Stimulated activated naive CD8-positive, alpha-beta T cell treated with anti-CD3 and anti-CD28 coated beads, Interleukin-15, amount 100 ng/mL, for 72 hours (primary cell): ENCODE results near the gene ZNF100.
A peak's percentile ranks its signal among the peaks of the same experiment; 100 is the strongest.
"Not testable (repeated sequence)": the region's sequence is repeated elsewhere in the genome, so short reads cannot be mapped to it uniquely, and the experiment has no call there.

ENCODE experiments used
- ATAC-seq: fragments of 150-1000 bp; cut with Tn5 transposase; 2 replicates; pipeline ENCODE4 v1.10.0; 2021; ENCODE audit warnings: mild to moderate bottlenecking, moderate library complexity
- DNase-seq, 2 donors: peaks; one replicate each; pipeline ENCODE4 v3.0.0; 2021 to 2022
- H3K27ac Mint-ChIP-seq, 2 donors: one replicate each; pipeline ENCODE4 v1.8.0; 2022; ENCODE audit warnings: mild to moderate bottlenecking in 2 of 2, mixed read lengths in 2 of 2, moderate library complexity in 2 of 2
- H3K27me3 Mint-ChIP-seq: one replicate; pipeline ENCODE4 v1.8.0; 2022; ENCODE audit warnings: mixed read lengths
- H3K4me1 Mint-ChIP-seq: one replicate; pipeline ENCODE4 v1.8.0; 2022; ENCODE audit warnings: mild to moderate bottlenecking, mixed read lengths
- H3K4me3 Mint-ChIP-seq, 2 donors: one replicate each; pipeline ENCODE4 v1.8.0; 2022; ENCODE audit warnings: mild to moderate bottlenecking in 2 of 2, mixed read lengths in 2 of 2, moderate library complexity in 1 of 2
- H3K9me3 Mint-ChIP-seq, 2 donors: one replicate each; pipeline ENCODE4 v1.8.0; 2022; ENCODE audit warnings: mixed read lengths in 2 of 2

ZNF100 gene

DNA sequence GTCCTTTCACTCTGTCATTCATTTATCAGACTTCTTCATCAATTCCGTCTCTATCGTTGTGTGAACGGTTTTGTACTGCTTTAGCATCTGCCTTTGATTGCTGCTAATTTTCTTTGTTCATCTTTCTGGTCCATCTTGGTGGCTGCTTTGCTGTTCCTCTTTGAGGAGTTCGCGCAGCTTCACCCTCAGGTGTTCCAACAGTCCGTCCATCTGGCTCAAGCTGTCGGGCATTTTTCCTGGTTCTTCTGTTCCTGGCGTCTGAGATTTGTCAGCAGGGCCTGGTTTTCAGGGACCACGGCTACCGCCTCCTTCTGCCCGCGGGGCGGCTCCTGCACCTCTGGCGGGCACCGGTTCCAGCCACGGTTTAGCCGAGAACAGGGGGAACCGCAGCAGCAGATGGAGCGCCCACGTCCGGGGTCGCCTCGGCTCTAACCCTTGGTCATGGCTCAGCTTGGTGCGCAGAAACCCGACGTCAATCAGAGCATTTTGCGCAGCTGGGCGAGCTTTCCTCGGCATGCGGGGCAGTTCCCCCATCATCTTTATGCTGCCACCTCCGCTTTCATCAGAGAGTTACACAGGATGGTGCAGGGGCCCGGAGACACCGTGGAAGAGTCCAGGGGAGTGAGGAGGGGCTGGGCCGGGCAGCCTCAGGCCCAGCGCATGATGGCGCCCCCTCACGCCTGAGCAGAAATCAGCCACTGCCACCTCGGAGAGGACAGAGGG is 89.5 kb downstream of the ZNF100 start:
- peak overlapping the region; percentile 75 to 76 for H3K4me3 Mint-ChIP-seq
- H3K4me1 Mint-ChIP-seq, result peaks cover 7% of the 10 kb centered on the region
- DNase-seq, result peak; percentile 25 to 48
- peak; percentile 89 for ATAC-seq
- peak overlapping the region; percentile 35 to 80 for H3K27ac Mint-ChIP-seq
- no peaks in the 10 kb centered on the region for H3K27me3 Mint-ChIP-seq
- peaks cover 5 to 9% of the 10 kb centered on the region in 2 donors for H3K9me3 Mint-ChIP-seq

DNA sequence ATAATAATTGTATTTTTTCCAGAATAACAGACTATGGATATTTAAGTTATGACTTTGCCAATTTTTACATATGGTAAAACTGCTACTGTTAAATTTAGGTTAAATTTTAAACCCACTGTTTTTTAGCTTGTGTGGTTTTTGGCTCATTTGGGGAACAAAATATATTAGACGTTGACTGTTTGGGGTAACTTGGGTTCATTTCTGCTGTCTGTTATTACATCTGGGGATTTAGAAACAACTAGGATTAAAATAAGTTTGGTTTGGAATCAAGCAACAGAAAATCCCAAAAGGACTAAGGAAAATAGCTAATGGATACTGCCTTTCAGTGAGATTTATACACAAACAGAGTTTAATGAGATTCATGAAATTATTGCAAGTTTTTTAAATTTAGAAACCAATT is 92.9 kb downstream of the ZNF100 start:
- Mint-ChIP-seq H3K9me3 (no peaks in the 10 kb centered on the region), H3K4me3 (no peak overlapping the region), H3K27ac (no peak overlapping the region), H3K4me1 (peaks cover 7% of the 10 kb centered on the region), H3K27me3 (no peaks in the 10 kb centered on the region)
- ATAC-seq, result no peak
- no peak for DNase-seq

DNA sequence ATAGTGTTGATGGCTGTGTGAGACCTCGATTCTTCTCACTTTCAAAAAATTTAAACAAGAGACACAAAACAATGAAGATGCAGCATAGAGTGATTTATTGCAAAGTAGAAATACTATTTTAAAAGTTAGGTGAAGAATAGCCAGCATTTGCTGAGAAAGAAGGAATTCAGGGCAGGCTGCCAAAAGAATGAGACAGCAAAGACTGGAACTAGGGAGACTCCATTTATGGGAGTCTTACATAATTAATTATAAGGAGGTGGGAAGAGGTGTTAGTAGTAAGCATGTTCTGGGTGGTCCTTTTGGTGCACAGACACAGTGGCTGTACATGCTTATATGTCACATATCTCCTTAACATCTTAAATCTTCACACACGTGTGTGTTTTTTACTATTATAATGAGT is 93.9 kb downstream of the ZNF100 start:
- DNase-seq, H3K27me3 Mint-ChIP-seq, H3K27ac Mint-ChIP-seq, H3K4me3 Mint-ChIP-seq, H3K9me3 Mint-ChIP-seq, H3K4me1 Mint-ChIP-seq, ATAC-seq: not testable (repeated sequence)
